Stimulated activated CD4-positive, alpha-beta T cell treated with anti-CD3 and anti-CD28 coated beads, Interleukin-15, amount 100 ng/mL, for 24 hours (primary cell): Measurements from ENCODE around the gene AHRR.

Experiments
- DNase-seq: peaks from one replicate; pipeline ENCODE4 v3.0.0-alpha.2; 2020

AHRR gene

DNA sequence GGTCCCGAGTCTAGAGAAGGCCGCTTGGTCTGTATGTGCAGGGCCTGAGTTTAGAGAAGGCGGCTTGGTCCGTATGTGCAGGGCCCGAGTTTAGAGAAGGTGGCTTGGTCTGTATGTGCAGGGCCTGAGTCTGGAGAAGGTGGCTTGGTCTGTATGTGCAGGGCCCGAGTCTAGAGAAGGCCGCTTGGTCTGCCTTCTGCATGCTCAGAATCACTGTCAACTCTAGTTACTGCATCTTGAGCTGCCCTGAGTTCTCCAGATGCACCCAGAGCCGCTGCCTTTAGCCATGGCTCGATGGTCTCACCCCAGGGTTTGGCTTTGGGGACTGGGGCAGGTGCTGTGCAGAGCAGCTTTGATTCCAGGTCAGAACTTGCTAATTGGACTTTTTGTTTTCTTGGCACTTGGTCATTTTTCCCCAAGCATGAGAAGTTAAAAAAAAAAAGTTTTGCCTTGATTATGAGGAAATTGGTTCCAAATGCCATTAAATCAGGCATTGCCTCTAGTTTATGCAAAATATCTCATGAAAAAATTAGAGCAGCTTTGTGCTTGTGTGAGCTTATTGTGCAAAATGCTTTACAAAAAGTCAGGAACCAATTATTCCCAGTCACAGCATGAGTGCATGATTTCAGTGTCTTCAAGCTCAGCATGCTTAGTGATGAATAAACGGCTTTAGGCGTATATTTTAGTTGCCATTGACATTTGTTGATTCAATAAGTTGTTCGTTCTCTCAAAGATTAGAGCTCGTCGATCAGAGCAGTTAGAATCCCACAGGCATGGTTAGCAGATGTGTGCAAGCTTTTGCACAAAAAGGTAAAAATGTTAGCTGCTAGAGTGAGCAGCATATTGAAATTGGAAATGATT is 96.0 kb downstream of the AHRR start:
- DNase-seq = no peak

DNA sequence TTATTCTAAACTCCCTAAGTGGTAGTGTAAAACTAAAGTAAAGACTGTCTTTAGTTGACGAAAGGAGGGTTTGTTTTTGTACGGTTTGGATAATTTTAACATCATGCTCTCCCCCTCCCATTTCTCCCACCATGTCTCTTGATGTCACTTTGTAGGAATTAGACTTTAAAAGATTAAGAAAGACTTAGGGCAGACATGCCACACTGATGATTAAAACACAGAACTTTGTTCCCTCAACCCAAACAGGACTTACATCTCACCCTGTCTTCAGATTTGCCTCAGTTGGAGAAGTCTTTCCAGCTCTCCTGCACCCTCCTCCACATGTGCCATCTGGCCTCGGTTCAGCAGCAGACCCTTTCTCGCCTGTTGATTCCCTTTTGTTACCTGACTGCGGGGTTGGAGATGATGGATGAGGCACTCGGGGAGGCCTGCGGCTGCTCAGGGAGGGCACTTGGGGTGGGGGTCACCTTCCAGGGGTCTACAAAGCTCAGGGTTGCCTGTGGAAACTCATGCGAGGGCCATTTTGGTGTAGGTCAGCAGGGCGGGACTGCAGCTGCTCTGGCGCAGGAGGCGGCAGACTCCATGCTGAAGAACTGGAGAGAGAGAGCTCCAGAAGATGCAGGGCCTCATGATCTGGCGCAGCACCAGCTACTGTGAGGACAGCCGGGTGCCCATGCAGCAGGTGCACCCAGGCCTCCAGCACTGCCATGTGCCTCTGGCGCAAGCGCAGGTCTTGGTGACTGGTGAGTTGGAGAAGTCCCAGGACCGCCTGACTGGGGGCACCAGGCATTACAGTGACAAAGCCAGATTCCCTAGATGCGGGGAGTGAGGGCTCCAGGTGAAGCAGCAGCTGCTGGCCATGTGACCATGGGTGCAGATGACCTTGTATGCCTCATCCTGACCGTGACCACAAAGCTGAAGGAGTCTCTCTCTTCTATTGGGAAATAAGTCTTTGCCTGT is 96.9 kb downstream of the AHRR start:
- no peak for DNase-seq

DNA sequence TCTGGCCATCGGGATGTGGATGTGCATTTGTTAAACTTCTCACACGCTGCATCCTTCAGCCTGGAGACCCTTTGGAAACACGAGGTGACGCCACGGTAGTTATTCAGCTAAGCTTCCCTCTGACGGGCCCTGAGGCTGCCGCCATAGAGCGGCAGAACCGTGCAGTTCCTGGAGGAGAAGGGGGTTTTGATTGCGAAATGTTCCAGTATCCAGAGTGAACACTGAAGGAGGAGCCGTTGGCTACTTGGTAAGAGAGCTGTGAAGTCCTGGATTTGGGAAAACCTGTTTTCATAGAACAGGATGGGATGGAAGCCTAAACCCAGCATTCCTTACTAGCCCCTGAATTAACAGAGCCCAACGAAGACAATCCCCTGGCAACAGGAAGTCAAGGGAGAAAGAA is 98.5 kb downstream of the AHRR start:
- no peak for DNase-seq

DNA sequence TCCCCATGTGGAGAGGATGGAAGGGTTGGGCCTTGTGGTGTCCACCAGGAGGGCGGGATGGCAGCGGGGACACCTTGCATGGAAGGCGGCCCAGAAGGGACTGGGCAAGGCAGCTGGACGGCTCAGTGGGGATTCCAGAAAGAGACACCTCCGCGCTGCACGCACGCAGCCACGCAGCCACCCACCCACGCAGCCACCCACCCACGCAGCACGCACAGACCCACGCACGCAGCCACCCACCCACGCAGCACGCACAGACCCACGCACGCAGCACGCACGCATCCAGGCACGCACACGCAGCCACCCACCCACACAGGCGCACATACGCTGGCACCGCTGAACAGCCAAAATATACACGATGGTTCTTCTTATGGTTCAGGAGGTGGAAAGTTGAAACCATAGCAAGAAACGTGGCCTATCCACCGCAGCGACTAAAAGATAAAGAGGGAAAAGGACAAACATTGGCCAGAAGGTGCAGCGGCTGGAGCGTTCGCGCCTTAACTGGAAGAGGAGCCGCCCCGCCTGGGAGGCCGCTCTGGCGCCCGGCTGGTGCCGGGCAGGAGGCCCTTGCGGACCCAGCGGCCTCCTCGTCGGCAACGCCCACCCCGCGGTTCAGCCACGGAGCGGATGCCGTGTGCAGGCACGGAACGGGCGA is 99.2 kb downstream of the AHRR start:
- DNase-seq = no peak

DNA sequence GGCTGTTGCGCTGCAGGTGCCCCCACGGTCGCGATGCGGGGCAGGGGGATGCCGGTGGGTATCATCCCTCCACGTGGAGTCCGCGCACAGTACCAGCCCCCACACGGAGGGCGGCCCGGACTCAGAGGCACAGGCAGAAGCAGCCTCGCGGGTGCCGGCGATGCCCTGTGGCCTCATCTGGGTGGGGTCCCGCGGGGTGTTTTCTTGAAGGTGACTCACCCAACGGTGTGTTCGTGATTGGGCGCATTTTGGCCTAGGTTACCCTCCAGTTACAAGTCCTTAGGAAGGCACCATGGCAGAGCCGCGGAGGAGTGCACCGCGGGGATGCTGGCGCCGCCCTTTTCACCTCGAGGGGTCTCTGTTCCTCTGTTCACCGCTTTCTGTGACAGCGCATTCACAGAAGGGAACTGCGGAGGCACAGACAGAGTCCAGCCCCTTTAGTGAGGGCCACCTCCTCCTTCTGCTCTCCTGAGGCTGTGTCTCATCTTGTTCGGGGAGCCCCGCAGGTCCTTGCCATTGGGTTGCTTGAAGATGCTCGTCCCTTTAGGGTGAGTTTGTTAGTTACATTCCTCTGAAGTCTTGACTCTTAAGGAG is 99.9 kb downstream of the AHRR start:
- DNase-seq = no peak

DNA sequence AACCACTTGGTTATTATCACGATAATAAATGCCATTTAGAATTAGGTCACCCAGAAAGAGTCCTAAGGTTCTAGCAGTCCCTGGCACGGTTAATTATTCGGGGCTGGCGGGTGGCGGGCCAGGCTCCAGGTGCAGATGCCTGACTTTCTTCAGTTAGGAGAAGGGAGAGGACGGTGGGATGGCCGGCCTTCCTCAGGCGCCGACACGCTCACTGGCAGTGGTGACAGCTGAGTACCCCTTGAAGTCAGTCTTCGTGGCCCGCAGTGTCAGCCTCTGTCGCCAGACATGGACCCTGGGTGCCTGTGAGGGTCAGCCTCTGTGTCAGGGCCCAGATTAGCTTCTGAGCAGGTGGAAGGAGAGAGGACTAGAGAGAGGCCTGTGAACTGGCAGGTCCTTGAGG is 100.4 kb downstream of the AHRR start:
- no peak for DNase-seq

DNA sequence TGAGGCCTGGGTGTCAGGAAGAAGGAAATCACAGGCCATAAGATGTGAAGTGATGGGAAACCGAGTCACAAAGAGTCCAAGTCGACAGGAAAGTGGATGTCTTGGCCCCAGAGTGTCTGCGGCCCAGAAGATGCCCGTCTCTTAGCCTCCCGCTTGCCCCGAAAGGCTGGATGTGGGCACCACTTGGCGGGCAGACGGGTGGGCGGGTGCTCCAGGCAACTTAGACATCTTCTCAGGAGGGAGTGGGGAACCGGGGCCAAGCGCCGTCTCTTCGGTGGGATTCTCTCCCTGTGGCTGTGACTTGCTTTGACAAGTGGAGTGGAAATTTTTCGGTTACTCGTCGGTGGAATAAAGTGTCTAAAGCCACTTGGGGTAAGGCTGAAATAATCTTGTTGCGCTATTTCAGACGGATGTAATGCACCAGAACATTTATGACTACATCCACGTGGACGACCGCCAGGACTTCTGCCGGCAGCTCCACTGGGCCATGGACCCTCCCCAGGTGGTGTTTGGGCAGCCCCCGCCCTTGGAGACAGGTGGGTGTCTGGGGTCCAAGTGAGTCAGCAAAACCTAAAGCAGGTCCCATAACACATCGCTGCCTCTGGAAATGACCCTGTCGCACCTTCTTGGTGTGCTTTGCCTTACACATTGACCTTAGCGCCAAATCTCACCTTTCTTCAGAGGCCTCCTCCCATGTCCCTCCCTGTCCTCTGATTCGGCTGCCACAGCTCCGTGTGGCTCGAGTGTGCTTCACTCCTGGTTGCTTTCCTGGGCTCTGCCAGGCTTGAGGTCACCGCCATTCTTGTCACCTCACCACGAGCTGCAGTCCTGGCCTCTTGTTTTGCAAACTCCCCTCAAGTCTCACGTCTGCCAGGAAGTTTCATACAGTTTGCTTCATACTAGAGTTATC is 101.1 kb downstream of the AHRR start:
- no peak for DNase-seq

DNA sequence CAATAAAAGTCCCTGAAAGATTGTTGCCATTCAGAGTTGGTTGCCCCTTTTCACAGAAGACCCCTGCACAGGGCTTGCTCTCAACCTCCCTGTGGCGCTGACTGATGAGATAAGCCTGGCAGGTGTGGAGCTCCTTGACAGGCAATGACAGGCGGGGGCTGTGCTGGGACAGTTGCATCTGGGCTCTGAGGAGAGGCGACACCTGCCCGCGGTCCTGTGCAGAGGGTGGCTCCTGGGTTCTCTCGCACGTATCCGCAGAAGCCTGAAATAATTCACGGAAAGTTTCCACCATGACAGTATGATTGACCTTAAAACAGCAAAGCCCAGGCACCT is 101.7 kb downstream of the AHRR start:
- DNase-seq = no peak

DNA sequence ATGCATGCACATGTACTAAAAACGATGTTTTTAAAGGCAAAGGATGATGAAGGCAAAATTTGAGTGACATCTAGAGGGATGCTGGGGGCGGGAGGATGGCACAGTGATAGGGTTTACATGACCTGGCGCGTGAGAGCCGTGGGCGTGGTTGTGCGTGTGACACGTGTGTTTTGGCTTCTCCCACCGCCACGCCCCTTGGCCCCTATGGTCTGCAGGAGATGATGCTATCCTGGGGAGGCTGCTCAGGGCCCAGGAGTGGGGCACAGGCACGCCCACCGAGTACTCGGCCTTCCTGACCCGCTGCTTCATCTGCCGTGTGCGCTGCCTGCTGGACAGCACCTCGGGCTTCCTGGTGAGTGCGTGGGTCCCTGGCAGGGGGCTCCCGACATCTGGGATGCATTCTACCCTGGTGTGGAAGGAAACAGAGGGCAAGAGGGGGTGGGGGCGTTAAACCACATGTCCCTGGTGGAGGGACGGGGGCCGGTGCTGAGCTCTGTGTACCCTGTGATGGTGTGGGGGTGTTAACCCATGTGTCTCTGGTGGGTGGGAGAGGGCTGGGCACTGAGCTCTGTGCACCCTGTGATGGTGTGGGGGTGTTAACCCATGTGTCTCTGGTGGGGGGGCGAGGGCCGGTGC is 102.2 kb downstream of the AHRR start:
- DNase-seq = no peak

DNA sequence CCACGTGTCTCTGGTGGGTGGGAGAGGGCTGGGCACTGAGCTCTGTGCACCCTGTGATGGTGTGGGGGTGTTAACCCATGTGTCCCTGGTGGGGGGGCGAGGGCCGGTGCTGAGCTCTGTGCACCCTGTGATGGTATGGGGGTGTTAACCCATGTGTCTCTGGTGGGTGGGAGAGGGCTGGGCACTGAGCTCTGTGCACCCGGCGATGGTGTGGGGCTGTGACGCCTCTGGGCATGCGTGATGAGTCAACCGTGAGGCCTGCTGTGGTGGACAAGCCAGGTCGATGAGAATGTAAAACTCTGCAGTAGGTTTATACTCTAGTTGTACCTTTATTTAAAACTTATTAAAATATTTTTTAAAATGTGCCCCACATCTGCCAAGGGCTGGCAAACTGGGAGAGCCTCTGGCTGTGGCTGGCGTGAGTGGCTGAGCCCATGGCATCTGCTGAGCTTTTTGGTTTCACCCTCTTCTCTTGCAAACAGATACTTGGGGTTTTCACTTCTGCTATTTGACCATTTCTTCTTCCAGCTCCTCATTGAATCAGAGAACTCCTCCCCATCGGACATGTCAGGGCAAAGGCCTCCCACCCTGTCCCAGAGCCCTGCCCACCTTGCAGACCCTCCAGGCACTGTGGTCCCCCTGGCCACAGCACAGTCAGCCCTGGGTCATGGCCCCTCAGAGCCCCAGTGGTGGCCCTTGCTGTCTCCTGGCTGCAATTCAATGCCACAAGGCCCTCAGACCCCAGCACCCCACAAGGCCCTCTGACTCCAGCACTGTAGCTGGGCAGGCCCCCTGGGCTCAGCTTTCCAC is 103.0 kb downstream of the AHRR start:
- no peak for DNase-seq

DNA sequence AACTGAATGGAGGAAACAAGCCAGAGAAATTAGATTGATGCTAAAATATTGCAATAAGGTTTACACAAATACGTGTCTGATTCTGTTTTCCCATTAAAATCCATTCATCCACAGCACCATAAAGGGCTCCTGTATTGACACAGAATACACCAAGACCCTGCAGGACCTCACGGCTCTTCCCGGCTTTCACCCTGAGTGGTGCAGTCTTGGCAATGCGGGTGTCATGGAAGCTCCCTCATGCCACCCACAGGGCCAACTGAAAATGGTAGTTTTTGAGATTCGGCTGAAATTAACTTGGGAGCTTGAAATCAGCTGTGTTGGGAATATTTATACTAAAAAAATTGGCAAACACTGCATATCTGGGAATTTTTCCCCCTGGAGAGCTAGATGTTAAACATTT is 104.2 kb downstream of the AHRR start:
- DNase-seq = no peak

DNA sequence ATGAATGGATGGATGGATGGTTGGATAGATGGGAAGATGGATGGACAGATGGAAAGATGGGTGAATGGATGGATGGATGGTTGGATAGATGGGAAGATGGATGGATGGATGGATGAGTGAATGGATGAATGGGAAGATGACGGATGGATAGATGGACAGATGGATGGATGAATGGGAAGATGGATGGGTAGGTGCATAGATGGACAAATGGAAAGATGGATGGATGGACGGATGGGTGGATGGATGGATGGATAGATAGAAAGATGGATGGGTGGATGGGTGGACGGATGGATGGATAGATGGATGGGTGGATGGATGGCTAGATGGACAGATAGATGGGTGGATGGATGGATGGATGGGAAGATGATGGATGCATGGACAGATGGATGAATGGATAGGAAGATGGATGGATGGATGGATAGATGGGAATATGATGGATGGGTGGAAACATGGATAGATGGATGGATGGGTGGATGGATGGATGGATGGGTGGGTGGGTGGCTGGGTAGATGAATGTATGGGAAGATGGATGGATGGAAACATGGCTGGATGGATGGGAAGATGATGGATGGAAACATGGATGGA is 105.0 kb downstream of the AHRR start:
- no peak for DNase-seq

DNA sequence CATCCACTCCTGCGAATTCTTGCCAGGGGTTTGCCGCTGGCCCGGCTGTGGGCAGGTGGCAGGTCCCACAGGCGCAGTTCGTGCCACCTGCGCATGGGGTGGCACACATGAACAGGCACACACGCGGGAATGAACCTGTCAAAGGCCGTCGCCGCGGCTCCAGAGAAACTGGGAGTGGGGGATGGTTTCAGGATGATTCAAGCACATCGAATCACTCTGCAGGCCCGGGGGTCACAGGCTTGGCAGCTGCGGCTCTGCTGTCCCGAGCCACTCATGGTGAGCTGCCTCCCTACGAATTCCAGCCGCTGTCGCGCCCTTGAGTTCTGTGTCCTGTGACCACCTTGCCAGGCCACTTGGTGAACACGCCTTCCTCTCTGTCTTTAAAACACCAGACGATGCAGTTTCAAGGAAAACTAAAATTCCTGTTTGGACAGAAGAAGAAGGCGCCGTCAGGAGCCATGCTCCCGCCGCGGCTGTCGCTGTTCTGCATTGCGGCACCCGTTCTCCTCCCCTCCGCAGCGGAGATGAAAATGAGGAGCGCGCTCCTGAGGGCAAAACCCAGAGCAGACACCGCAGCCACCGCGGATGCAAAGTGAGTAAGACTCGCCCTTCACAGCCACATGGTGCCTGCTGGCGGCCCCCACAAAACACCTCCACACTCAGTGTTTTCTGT is 106.0 kb downstream of the AHRR start:
- no peak for DNase-seq

DNA sequence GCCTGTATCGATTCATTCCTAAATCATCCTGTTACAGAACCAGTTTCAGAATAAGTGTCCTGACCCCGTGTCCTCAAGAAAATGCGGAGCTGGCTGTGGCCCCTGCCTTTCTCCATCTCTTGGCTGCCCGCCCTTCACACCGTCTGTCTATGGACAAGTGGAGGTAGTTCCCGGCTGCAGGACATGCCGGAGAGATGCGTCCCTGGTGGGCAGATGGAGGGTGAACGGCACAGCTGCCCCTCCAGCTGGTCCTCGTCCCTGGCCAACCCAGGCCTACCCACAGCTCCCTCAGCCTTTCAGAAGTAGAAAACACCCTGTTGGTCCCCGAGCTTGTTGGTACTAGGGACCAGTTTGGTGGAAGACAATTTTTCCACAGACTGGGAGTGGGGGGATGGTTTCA is 106.7 kb downstream of the AHRR start:
- no peak for DNase-seq

DNA sequence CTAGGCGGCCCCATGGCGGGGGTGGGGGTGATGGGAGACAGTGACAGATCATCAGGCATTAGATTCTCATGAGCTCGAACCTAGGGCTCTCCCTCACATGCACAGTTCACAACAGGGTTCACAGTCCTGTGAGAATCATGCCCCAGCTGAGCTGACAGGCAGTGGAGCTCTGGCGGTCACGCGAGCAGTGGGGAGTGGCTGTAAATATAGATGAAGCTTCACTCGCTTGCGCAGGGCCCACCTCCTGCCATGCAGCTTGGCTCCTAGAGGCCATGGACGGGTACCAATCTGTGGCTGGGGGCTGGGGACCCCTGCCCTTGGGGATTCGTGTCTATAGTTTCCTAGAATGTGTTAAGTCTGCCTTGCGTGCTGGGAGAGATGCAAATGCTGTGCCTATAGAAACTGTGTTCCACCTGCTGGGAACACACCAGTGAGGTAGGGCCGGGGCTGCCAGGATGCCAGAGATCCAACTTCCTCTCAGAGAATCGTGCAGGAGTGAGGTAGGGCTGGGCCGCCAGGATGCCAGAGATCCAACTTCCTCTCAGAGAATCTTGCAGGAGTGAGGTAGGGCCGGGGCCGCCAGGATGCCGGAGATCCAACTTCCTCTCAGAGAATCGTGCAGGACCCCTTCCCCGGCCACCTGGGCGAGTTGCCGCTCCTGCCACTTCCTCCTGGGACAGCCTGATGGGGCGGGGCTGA is 107.4 kb downstream of the AHRR start:
- no peak for DNase-seq

DNA sequence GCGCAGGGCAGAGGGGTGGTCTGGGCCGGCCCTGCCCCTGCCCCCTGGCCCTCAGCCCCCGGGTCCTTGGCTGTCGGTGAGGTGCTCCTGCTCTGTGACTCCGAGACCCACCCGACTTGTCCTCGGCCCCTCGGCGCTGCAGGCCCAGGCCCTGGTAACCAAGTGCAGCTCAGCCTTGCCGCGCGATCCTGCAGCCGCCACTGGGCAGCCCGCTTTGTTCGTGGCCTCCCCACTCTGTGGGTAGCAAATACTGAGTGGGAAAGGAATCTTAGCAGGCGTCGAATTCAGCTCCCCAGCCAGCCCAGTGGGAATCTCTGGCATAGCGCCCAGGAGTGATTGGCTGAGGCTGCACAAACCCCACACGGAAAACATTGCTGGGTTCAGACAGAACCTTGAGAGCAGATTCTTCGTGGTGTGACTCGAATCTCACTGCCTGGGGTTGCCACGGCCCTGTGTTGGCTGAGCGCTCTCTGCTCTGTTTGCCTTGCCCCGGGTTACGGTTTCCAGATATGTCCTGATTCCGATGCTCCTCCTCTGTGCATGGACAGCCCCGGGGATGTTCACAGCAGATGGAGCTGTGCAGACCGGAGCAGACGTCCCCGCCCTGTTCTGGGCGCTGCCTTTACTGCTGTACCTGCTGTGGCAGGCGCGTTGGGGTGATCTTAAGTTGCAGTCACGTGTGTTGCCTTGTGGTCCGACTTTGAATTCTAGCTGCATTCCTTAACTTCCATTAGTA is 108.1 kb downstream of the AHRR start:
- no peak for DNase-seq

DNA sequence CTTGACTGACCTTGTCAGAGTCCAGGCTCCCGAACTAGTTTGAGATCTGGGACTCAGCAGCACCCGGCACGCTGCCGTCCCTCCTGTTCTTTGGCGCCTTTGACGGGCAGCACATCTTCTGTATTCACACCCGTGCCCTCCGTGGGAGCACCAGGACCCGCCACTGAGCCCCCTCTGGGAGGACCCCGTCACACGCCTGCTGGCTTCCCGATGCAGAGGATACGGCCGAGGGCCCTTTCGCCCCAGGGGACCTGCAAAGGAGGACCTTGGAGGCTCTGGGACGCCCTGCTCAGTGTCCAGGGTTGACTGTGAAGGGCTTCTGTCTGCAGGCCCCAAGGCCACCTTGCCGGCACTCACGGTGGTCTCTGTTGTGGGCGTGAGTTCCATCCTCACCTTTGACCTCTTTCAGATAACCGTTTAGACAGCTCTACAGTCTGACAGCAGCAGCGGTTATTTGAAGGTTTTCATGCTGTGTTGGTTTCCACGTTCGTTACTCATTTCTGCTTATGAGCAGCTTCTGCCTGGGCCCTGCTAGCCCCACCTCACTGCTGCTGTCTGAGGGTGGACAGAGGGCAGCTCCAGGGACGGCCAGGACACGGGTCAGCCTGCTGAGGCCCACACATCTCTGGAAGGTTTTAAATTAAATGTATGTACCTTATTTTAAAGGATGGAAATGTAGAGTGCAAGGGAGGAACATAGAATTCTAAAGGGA is 108.9 kb downstream of the AHRR start:
- no peak for DNase-seq
